ENCODE results near the gene TNFAIP2.

DNA sequence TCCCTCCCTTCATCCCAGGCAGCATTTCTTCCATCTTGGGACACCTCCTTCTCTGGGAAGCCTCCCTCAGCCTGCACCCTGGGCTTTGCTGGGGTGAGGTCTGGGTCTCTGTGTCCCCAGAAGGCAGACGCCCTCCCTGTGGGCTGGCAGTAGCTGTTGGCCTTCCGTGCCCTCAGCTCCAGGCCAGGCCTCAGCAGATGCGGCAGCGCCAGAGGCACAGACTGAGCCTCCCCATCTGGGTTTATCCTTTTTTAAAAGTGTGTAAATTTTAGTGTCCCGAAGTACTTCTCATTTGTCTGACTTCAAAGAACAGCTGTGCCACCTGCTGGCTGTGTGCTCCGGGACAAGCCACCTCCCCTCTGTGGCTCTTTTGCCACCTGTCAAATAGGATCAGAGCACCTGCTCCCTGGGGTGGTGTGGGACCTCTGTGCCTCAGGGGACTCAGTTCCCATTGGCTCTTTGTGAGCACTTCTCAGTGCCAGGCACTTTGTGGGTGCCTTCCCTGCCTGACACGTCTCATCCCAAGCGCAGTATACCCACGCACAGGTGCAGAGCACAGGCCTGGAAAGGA lies 17.6 kb upstream of the TNFAIP2 start:
- TF ChIP-seq POLR2A (IDR thresholded peaks at IDR 0.05): no peak
- TF ChIP-seq, protein P1, sequence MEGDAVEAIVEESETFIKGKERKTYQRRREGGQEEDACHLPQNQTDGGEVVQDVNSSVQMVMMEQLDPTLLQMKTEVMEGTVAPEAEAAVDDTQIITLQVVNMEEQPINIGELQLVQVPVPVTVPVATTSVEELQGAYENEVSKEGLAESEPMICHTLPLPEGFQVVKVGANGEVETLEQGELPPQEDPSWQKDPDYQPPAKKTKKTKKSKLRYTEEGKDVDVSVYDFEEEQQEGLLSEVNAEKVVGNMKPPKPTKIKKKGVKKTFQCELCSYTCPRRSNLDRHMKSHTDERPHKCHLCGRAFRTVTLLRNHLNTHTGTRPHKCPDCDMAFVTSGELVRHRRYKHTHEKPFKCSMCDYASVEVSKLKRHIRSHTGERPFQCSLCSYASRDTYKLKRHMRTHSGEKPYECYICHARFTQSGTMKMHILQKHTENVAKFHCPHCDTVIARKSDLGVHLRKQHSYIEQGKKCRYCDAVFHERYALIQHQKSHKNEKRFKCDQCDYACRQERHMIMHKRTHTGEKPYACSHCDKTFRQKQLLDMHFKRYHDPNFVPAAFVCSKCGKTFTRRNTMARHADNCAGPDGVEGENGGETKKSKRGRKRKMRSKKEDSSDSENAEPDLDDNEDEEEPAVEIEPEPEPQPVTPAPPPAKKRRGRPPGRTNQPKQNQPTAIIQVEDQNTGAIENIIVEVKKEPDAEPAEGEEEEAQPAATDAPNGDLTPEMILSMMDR (IDR thresholded peaks at IDR 0.05): peak in 2 of 5 experiments; percentile 9 to 10
- no peak for TF ChIP-seq EP300 (IDR thresholded peaks at IDR 0.05; ENCODE audit: low read depth)

All from transverse colon (tissue), 3 donors.